ENCODE results near the gene PPIL4. TPM values are rescaled to one million over a fixed set of nuclear protein-coding genes. Genes with fewer than 3 reads are reported as not detected.

Gene PPIL4
- total RNA-seq (2013; cell fraction: nucleolus; rRNA removed): 30.6 TPM in 2 replicates
- total RNA-seq (2014; rRNA removed): 11.9 and 18.0 TPM in 2 replicates
- 27.2 and 28.4 TPM in 2 replicates for total RNA-seq (2014; rRNA removed; fragmentation: Illumina TruSeq; extraction: Trizol)
- 13.1 and 14.7 TPM in 2 replicates for total RNA-seq (2021)
- 4.9 TPM for polyA plus RNA-seq (2011; ENCODE audit: low read depth)
- 8.0 and 12.9 TPM in 2 replicates for polyA plus RNA-seq (2011; rRNA removed)
- polyA plus RNA-seq (2011; cell fraction: cytosol; rRNA removed): 1.6 and 2.0 TPM in 2 replicates
- polyA plus RNA-seq (2011; cell fraction: nucleus; rRNA removed): 4.0 and 6.4 TPM in 2 replicates
- polyA plus RNA-seq (2012): 11.1 and 15.6 TPM in 2 replicates
- 25.3 and 34.9 TPM in 2 replicates for polyA plus RNA-seq (2014; fragmentation: Illumina TruSeq; extraction: Trizol)
- polyA plus RNA-seq (2014; fragmentation: Nextera tagmentation; extraction: Ambion mirVana): 10 to 100 TPM; 24.7 to 25.9 TPM
- polyA plus RNA-seq (2014; rRNA removed): 8.8 and 12.0 TPM in 2 replicates
- 10 to 100 TPM; 24.0 to 27.6 TPM for polyA plus RNA-seq (2016; fragmentation: Nextera tagmentation; extraction: Ambion mirVana)
- polyA minus RNA-seq (2011; rRNA and poly(A)+ RNA removed): 3.9 and 5.7 TPM in 2 replicates
- 3.0 and 4.8 TPM in 2 replicates for polyA minus RNA-seq (2011; cell fraction: cytosol; rRNA and poly(A)+ RNA removed)
- polyA minus RNA-seq (2011; cell fraction: nucleus; rRNA and poly(A)+ RNA removed): 1.8 and 3.4 TPM in 2 replicates
- percentile 91 among the genes with signal in this experiment for Bru-seq, nascent RNA
- BruChase-seq, experiment 1, labeled RNA remaining after a 6-hour chase: percentile 89 among the genes with signal in this experiment
- BruChase-seq, experiment 2, labeled RNA remaining after a 2-hour chase: percentile 93 among the genes with signal in this experiment
- long read RNA-seq, experiment 1, transcript PPIL4-201 (13 exons, 2,232 nt): major isoform, 11 of 18 reads
- long read RNA-seq, experiment 1, partial matches to known transcripts: 5 of 18 reads
- long read RNA-seq, experiment 1, other reads (novel, unspliced or antisense): 2 of 18 reads
- long read RNA-seq, experiment 2, transcript PPIL4-201 (13 exons, 2,232 nt): major isoform, 129 of 180 reads
- long read RNA-seq, experiment 2, partial matches to known transcripts: 40 of 180 reads
- long read RNA-seq, experiment 2, other reads (novel, unspliced or antisense): 10 of 180 reads

DNA sequence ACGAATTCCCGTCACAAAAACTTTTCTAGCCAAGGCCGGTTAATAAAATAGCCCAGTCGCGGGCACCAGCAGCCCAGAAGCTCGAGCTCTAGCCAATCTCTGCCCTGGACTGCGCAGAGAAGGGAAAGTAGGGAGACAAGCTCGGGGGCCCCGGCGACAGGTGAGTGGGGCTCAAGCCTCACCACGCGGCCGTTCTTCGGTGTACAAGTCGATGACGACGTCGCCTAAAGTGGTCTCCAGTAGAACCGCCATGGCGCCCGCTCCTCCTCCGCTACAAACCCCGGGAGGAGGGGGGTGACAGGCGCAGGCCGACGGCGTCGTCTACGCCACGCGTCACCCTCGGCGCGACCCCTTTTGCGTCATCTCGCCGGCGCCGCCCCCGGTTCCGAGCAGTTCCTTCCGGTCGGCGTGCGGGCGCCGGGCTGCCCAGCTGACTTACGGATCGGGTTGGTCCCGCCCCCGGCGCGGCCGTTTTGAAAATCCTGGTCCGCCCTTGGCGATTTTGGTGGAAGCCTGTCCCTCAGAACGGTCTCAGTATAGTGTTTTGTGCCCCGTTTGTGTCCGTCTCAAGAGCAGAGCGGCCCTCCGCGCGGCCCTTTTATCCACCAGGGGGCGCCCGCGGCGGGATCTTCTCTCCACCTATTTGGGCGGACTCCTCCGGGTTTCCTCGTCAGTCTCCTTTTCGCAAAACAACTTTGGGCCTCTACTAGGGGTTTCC lies at the start of gene PPIL4:
TSS of gene PPIL4 (minus strand) at position 290 of the 718 bp plus-strand sequence. CDS start at position 252, 38 bp downstream.
- BruUV-seq (replicated peaks): no TSS peak
- no peaks in the 10 kb centered on the region for H4K20me1 ChIP-seq (ENCODE audit: control insufficient read depth, insufficient read depth)
- TF ChIP-seq CEBPZ (IDR thresholded peaks at IDR 0.05; ENCODE audit: low read depth, low read length) (0 out of 2 replicates have a peak, but pooled peaks have one; percentile 36), BACH1 (IDR thresholded peaks at IDR 0.05; ENCODE audit: borderline replicate concordance) (peak; percentile 59), BHLHE40 (IDR thresholded peaks at IDR 0.05; ENCODE audit: borderline replicate concordance in 1 of 2, low read depth in 2 of 2, low read length in 1 of 2) (peak; percentile 61 to 82; a peak in 3 of 4 replicates), EZH2 (IDR thresholded peaks at IDR 0.05; ENCODE audit: borderline replicate concordance, control insufficient read depth, low read depth, low read length) (no peak), EGR1 (IDR thresholded peaks at IDR 0.05; ENCODE audit: borderline replicate concordance in 1 of 2, low read depth in 2 of 2, low read length in 2 of 2) (peak; percentile 83 to 92), ATF2 (IDR thresholded peaks at IDR 0.05; ENCODE audit: low read length) (no peak), HCFC1 (IDR thresholded peaks at IDR 0.05; ENCODE audit: low read length) (peak; percentile 86), SP1 (IDR thresholded peaks at IDR 0.05; ENCODE audit: low read depth, low read length) (peak; percentile 83)
- TF ChIP-seq, protein P1, sequence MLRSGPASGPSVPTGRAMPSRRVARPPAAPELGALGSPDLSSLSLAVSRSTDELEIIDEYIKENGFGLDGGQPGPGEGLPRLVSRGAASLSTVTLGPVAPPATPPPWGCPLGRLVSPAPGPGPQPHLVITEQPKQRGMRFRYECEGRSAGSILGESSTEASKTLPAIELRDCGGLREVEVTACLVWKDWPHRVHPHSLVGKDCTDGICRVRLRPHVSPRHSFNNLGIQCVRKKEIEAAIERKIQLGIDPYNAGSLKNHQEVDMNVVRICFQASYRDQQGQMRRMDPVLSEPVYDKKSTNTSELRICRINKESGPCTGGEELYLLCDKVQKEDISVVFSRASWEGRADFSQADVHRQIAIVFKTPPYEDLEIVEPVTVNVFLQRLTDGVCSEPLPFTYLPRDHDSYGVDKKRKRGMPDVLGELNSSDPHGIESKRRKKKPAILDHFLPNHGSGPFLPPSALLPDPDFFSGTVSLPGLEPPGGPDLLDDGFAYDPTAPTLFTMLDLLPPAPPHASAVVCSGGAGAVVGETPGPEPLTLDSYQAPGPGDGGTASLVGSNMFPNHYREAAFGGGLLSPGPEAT (IDR thresholded peaks at IDR 0.05; ENCODE audit: low read depth): peak; percentile 99

More for the DNA sequence above, at the start of gene PPIL4:
- ChIA-PET CTCF (interaction anchor here (0.6 to 5.2 kb wide), 19 partner anchors 9 to 540 kb away, joined by 3 to 20 read pairs (median 4); no protein-coding TSS in a partner anchor), POLR2A (interaction anchor here (0.5 to 2.2 kb wide), 4 partner anchors 15 to 79 kb away, joined by 3 to 6 read pairs (median 5); no protein-coding TSS in a partner anchor), RAD21 (ENCODE audit: unreplicated experiment) (interaction anchor here (0.7 to 1.5 kb wide), 5 partner anchors 18 to 435 kb away, joined by 3 to 10 read pairs (median 4); no protein-coding TSS in a partner anchor), SMC1A (ENCODE audit: uncharacterized antibody, unreplicated experiment) (interaction anchor here (0.7 to 2.1 kb wide), 13 partner anchors 14 to 204 kb away, joined by 3 to 8 read pairs (median 5); partner anchors contain the start of genes GINM1 and LATS1)
- H3K36me3 ChIP-seq (ENCODE audit: control insufficient read depth in 2 of 2, insufficient read depth in 2 of 2, low read length in 1 of 2): no peaks in the 10 kb centered on the region
- H3K79me2 ChIP-seq (ENCODE audit: control insufficient read depth, insufficient read depth, low read length): peaks cover 43% of the 10 kb centered on the region
- no peaks in the 10 kb centered on the region for H3K9me3 ChIP-seq (replicated peaks; ENCODE audit: control insufficient read depth, insufficient read depth, low read length)
- in situ Hi-C loops (cut with MboI): no loop called here
- intact Hi-C loops (cut with micrococcal nuclease; ENCODE audit: unreplicated experiment): no loop called here
- H3K27me3 ChIP-seq (replicated peaks in 1 of 2; ENCODE audit: control insufficient read depth in 2 of 2, insufficient read depth in 2 of 2, low read length in 1 of 2): no peaks in the 10 kb centered on the region; a peak in 1 of 4 replicates
- FAIRE-seq (peak; percentile 74), DNase-seq (ENCODE audit: low read depth, low spot score) (peak; percentile 71), ATAC-seq (peak; percentile 92)
- peak within 1 kb of the TSS; percentile 92 for H3K4me3 ChIP-seq
- peak within 1 kb of the TSS; percentile 93 for H3K4me2 ChIP-seq (ENCODE audit: control insufficient read depth, insufficient read depth)
- peak within 1 kb of the TSS; percentile 89 for H2AFZ ChIP-seq (ENCODE audit: control insufficient read depth, low read depth, low read length)
- H3K27ac ChIP-seq (ENCODE audit: control insufficient read depth, insufficient read depth): peak within 1 kb of the TSS; percentile 87
- H3K9ac ChIP-seq (ENCODE audit: control insufficient read depth, insufficient read depth, low read length): peak within 1 kb of the TSS; percentile 76
- H3K4me1 ChIP-seq (ENCODE audit: control insufficient read depth, insufficient read depth, low read length): no peaks in the 10 kb centered on the region; the same call in 1 of the 2 replicates
- WGBS (ENCODE audit: insufficient coverage, insufficient replicate concordance, low lambda C conversion rate, missing lambda C conversion rate): under 1% methylated on average over 71 of the region's 71 CpGs
